ENCODE results near the gene NOL7. TPM values are rescaled to one million over a fixed set of nuclear protein-coding genes. Genes with fewer than 3 reads are reported as not detected.

The NOL7 gene
- total and polyA plus RNA-seq, 7 donors, result 31.2 to 141 (median 45.1) TPM

DNA sequence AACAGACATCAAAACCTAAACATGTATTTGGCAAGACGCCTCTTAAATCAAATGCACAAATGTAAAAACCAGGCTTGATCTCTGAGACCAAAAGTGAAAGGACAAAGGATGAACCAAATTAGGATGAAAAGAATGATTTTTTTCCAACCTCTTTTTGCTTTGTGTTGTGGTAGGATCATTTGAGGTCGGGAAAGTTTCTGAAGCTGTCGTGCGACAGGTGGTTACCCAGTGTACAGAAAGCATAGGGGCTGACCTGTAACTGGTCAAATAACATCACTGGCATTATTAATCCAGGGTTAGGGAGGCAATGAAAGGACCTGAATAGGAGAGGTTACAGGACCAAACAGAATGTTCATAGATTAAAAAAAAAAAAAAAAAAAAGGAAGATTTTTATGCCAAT lies 18.1 kb upstream of the NOL7 start:
- DNase-seq, result no peak
- H3K36me3 ChIP-seq (ENCODE audit: insufficient read depth in 1 of 2, low read depth in 1 of 2), result peaks cover 10 to 99% of the 10 kb centered on the region in 2 donors
- H3K4me1 ChIP-seq, result no peaks in the 10 kb centered on the region

GRCh38 chr6:13600036-13600435 lies 15.1 kb upstream of the NOL7 start:
- ATAC-seq (no peak), DNase-seq (no peak)
- TF ChIP-seq, protein P1, sequence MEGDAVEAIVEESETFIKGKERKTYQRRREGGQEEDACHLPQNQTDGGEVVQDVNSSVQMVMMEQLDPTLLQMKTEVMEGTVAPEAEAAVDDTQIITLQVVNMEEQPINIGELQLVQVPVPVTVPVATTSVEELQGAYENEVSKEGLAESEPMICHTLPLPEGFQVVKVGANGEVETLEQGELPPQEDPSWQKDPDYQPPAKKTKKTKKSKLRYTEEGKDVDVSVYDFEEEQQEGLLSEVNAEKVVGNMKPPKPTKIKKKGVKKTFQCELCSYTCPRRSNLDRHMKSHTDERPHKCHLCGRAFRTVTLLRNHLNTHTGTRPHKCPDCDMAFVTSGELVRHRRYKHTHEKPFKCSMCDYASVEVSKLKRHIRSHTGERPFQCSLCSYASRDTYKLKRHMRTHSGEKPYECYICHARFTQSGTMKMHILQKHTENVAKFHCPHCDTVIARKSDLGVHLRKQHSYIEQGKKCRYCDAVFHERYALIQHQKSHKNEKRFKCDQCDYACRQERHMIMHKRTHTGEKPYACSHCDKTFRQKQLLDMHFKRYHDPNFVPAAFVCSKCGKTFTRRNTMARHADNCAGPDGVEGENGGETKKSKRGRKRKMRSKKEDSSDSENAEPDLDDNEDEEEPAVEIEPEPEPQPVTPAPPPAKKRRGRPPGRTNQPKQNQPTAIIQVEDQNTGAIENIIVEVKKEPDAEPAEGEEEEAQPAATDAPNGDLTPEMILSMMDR (IDR thresholded peaks at IDR 0.05), result no peak
- Histone ChIP-seq H3K9me3 (no peaks in the 10 kb centered on the region), H3K36me3 (ENCODE audit: insufficient read depth in 1 of 2, low read depth in 1 of 2) (peaks cover 11 to 95% of the 10 kb centered on the region in 2 donors), H3K27me3 (ENCODE audit: insufficient read depth in 3 of 3, low read length in 2 of 3) (no peaks in the 10 kb centered on the region), H3K27ac (no peak overlapping the region), H3K4me3 (no peak overlapping the region), H3K4me1 (no peaks in the 10 kb centered on the region)
- WGBS, 3 donors, result 94 to 98% (median 95%) methylated on average over 6 of the region's 6 CpGs
- intact Hi-C loops (cut with DNase I), result no loop called here

More for the DNA sequence above, 18.1 kb upstream of the NOL7 start:
- intact Hi-C loops (cut with DNase I), result no loop called here
- TF ChIP-seq, protein P1 (IDR thresholded peaks at IDR 0.05), result no peak
- WGBS, 3 donors, result 89 to 96% (median 90%) methylated on average over 4 of the region's 4 CpGs
- Histone ChIP-seq H3K4me3 (no peak overlapping the region), H3K27ac (no peak overlapping the region), H3K27me3 (ENCODE audit: insufficient read depth in 3 of 3, low read length in 2 of 3) (no peaks in the 10 kb centered on the region), H3K9me3 (no peaks in the 10 kb centered on the region)
- ATAC-seq, result no peak

DNA sequence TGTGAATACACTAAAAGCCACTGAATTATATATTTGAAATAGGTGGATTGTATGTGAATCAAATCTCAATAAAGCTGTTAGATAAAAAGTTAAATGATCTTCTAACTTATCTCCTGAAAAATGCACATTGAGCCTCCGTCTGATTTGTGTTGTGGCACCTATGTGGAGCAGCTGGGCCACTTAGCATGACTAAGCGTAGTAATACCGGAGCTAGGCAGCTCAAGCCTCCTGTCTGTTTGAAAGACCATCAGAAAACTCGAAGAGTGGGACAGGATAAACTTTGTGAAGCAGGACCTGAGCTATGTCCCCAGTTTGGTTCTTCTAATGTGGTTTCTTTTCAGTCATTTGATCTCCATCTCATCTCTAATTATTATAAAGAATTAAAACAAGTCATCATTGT lies 11.0 kb upstream of the NOL7 start:
- ATAC-seq, result no peak
- H3K9me3 ChIP-seq, result no peaks in the 10 kb centered on the region
- WGBS, 3 donors, result 86 to 87% (median 87%) methylated on average over 4 of the region's 4 CpGs
- no peak overlapping the region for H3K4me3 ChIP-seq
- no peak for DNase-seq
- intact Hi-C loops (cut with DNase I), result no loop called here
- H3K4me1 ChIP-seq, result no peaks in the 10 kb centered on the region
- TF ChIP-seq, protein P1 (IDR thresholded peaks at IDR 0.05), result no peak
- no peaks in the 10 kb centered on the region for H3K27me3 ChIP-seq (ENCODE audit: insufficient read depth in 3 of 3, low read length in 2 of 3)
- H3K27ac ChIP-seq, result no peak overlapping the region
- H3K36me3 ChIP-seq (ENCODE audit: insufficient read depth in 1 of 2, low read depth in 1 of 2), result peaks cover 16 to 92% of the 10 kb centered on the region in 2 donors

DNA sequence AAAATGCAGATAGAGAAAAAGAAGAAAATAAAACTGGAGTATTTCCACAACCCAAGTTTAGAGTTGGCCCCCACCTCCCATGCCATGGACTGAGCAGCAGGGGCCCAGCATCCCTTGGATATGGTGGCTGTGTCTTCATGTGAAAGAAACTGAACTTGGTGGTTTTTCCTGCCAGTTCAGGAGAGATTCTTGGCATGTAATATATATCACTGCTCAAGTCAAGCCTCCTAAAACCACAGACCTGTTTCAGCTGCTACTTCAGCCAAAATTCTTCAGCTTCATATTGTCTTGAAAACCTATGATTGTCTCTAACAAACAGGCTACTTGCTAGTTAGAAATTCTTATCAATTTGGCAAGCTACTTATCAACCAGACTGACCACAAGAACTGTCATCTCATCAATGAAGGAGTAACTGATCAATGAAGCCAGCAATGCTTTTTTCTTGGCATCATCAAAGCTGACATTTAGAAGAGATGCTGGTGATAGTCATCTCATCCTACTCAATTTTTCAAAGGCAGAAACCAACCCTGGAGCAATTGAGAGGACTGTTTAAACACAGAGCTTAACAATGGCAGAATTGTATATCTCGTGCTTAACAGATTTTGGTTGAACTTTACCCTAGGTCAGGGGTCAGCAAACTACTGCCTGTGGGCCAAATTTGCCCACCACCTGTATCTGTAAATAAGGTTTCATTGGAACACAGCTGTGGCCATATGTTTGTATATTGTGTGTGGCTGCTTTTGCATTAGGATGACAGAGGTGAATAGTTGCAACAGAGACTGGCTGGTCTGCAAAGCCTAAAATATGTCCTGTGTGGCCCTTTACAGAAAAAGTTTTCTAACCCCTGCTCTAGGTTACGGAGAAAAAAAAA lies 10.4 kb upstream of the NOL7 start:
- H3K27ac ChIP-seq, result no peak overlapping the region
- TF ChIP-seq, protein P1 (IDR thresholded peaks at IDR 0.05), result no peak
- ATAC-seq (no peak), DNase-seq (no peak)
- no peaks in the 10 kb centered on the region for H3K27me3 ChIP-seq (ENCODE audit: insufficient read depth in 3 of 3, low read length in 2 of 3)
- peaks cover 16 to 91% of the 10 kb centered on the region in 2 donors for H3K36me3 ChIP-seq (ENCODE audit: insufficient read depth in 1 of 2, low read depth in 1 of 2)
- H3K4me3 ChIP-seq, result no peak overlapping the region
- H3K4me1 ChIP-seq, result no peaks in the 10 kb centered on the region
- intact Hi-C loops (cut with DNase I), result no loop called here
- no peaks in the 10 kb centered on the region for H3K9me3 ChIP-seq
- 82 to 88% (median 88%) methylated on average over 2 of the region's 2 CpGs for WGBS, 3 donors
